Measurements from ENCODE around the gene PIGM. TPM values are rescaled to one million over a fixed set of nuclear protein-coding genes. Genes with fewer than 3 reads are reported as not detected.

Gene PIGM
- 1 to 10 TPM; 5.3 to 6.7 TPM for total RNA-seq
- 1 to 10 TPM; 1.3 to 3.6 TPM for polyA plus RNA-seq
- long read RNA-seq, donor 1, full-length matches to known transcripts, result 67 of 69 reads
- long read RNA-seq, donor 1, partial matches to known transcripts, result 0 of 69 reads
- long read RNA-seq, donor 1, other reads (novel, unspliced or antisense), result 2 of 69 reads
- long read RNA-seq, donor 2, full-length matches to known transcripts, result 11 of 11 reads
- long read RNA-seq, donor 2, partial matches to known transcripts, result 0 of 11 reads
- long read RNA-seq, donor 2, other reads (novel, unspliced or antisense), result 0 of 11 reads

DNA sequence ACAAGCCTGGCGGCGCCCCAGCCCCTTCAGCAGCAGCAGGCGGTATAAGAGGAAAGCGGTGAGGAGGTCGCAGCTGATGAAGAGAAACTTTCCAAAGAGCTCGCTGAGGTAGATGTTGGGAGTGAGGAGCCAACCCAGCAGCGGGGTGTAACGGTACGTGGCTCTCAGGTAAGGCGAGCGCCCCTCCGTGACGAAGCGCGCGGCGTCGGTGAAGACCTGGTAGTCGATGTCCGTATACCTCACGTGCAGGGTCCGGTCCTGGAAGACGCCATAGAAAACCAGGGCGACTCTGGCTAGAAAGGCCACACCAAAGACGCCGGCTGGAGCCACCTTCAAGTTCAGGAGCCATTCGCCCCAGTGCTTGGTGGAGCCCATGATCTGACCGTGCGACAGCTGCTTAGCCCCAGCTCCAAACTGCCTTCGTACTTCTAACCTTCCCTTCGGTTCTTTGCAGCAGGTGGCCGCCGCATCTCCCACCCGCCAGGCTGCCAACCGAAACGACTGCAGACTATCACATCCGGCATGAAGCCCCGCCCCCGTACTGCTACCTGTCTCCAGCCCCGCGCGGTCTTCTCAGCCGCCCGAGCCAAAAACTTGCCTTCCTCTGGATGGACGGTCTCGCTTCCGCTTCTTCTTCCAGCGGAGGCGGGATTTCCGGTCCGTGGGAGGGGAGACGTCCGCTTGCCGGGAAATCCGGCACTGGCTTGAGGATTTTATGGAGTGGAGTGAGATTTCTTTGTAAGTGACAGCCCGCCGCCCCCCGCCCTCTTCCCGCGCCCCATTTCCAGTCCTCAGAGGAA lies at the start of gene PIGM:
Gene PIGM, minus strand, starts transcription at position 626 of the 800 bp plus-strand sequence. Its CDS starts 251 bp downstream, at position 375.
- peak within 1 kb of the TSS; percentile 58 to 70 for H3K4me3 ChIP-seq (ENCODE audit: low read length in 2 of 2)
- H3K36me3 ChIP-seq (ENCODE audit: control insufficient read depth in 1 of 2, insufficient read depth in 2 of 2, low read length in 1 of 2), result no peaks in the 10 kb centered on the region
- H3K27me3 ChIP-seq (ENCODE audit: control insufficient read depth in 1 of 2, insufficient read depth in 2 of 2, low read length in 1 of 2), result no peaks in the 10 kb centered on the region
- 0% methylated on average over 60 of the region's 60 CpGs for WGBS, 2 donors
- peak within 1 kb of the TSS in 1 of 2 donors; percentile 31 for H3K27ac ChIP-seq (ENCODE audit: low read depth in 1 of 2, low read length in 2 of 2)
- no peaks in the 10 kb centered on the region for H3K9me3 ChIP-seq (ENCODE audit: control insufficient read depth, low read length)
- peaks cover 3 to 7% of the 10 kb centered on the region in 2 donors for H3K4me1 ChIP-seq (ENCODE audit: control insufficient read depth in 1 of 2, insufficient read depth in 2 of 2, low read length in 2 of 2)
- ATAC-seq (ENCODE audit: low FRiP score) (peak; percentile 96), DNase-seq (peak; percentile 95 to 97)
- intact Hi-C loops (cut with DNase I), result loop anchor here in 1 of 2 donors (5.0 kb wide), 1 partner anchor 249 kb away; the partner anchor contains the start of gene DUSP23

DNA sequence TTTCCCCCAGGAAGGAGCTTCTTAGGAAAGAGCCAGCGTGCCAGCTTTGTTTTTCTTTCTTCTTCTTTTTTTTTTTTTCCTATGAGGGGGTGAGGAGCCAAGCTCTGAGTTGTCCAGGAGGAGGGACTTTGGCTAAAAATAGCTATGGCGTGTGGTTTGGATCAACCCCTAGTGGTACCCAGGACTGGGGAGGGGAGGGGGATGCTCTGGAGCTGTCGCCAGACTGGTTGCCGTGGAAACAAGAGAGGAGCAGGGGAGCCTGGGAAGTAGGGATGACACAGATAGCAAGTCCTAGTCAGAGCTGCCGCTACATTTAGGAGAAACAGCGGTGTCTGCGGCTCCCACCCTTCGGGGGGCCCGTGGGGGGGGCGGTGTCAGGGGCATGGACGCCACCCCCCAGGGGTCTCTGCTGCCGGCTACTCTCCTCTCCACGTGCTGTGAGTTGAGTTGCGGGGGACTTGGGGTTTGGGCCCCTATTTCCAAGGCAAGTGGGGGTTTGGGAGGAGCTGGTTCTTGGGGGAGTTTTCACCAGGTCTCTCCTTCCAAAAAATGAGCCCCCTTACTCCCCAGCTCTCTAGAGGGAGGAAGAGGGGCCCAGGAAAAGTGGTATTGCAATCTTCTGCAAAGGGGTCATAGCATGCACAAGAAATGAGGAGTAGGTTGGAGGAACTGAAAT lies 49.6 kb upstream of the PIGM start, which contains the start of gene KCNJ9:
Gene KCNJ9, plus strand, starts transcription at position 278 of the 676 bp plus-strand sequence. CDS start 2,493 bp downstream, outside the sequence.
- intact Hi-C loops (cut with DNase I), result loop anchor here in 1 of 2 donors (5.0 kb wide), 1 partner anchor 34 kb away; no protein-coding TSS in a partner anchor
- Histone ChIP-seq H3K36me3 (ENCODE audit: control insufficient read depth in 1 of 2, insufficient read depth in 2 of 2, low read length in 1 of 2) (no peaks in the 10 kb centered on the region), H3K4me3 (ENCODE audit: low read length in 2 of 2) (no peak within 1 kb of the TSS), H3K27me3 (ENCODE audit: control insufficient read depth in 1 of 2, insufficient read depth in 2 of 2, low read length in 1 of 2) (no peaks in the 10 kb centered on the region), H3K4me1 (ENCODE audit: control insufficient read depth in 1 of 2, insufficient read depth in 2 of 2, low read length in 2 of 2) (peaks cover 0 to 3% of the 10 kb centered on the region in 2 donors), H3K9me3 (ENCODE audit: control insufficient read depth, low read length) (no peaks in the 10 kb centered on the region), H3K27ac (ENCODE audit: low read depth in 1 of 2, low read length in 2 of 2) (no peak within 1 kb of the TSS)
- ATAC-seq (ENCODE audit: low FRiP score), result peak; percentile 16
- DNase-seq, result no peak
- 11 to 13% methylated on average over 11 to 14 of the region's 14 CpGs for WGBS, 2 donors

DNA sequence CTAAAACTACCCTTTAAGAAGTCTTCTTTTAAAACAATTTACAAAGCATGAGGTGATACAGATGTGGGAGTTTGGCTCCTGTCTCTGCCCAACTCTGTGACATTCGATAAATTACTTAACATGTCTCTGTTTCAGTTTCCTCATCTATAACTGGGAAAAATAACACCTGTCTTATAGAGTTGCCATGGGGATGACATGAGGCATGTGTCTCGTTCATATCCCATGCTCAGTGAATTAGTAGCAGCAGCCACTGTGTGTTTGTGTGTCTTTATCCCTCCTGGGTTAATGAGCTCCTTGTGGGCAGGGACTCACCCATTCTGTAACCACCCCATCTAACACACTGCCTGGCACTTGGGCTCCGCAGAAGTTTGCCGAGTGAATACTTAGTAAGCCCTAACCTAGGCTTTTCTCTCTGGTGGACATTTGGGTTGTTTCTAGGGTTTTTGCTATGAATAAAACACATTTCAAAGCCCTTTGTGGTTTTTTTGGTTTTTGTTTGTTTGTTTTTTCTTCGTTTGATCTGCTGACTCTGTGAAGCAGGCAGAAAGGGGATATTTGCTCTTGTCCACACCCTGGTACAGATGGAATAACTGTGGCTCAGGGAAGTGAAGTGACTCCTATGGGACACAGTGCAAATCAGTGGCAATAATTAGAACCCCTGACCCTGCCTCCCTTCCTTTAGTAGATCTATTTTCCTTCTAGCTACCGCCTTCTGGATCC lies 48.8 kb upstream of the PIGM start:
- 71 to 74% methylated on average over 6 of the region's 6 CpGs for WGBS, 2 donors

DNA sequence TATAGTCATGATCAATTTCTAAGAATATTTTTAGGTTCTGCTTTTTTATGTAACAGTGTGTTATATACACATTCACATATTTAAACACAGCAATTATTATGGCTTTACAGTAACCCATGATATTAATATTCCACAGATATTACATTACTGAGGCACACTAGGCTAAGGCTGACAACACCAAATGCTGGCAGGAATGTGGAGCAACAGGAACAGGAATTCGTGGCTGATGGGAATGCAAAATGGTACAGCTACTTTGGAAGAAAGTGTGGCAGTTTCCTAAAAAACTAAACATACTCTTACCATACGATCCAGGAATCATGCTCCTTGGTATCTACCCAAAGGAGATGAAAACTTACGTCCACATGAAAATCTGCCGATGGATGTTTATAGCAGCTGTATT lies 47.7 kb upstream of the PIGM start:
- DNase-seq (no peak), ATAC-seq (ENCODE audit: low FRiP score) (no peak)
- Histone ChIP-seq H3K27me3 (ENCODE audit: control insufficient read depth in 1 of 2, insufficient read depth in 2 of 2, low read length in 1 of 2) (no peaks in the 10 kb centered on the region), H3K27ac (ENCODE audit: low read depth in 1 of 2, low read length in 2 of 2) (no peak overlapping the region), H3K9me3 (ENCODE audit: control insufficient read depth, low read length) (no peaks in the 10 kb centered on the region), H3K4me1 (ENCODE audit: control insufficient read depth in 1 of 2, insufficient read depth in 2 of 2, low read length in 2 of 2) (no peaks in the 10 kb centered on the region), H3K36me3 (ENCODE audit: control insufficient read depth in 1 of 2, insufficient read depth in 2 of 2, low read length in 1 of 2) (no peaks in the 10 kb centered on the region), H3K4me3 (ENCODE audit: low read length in 2 of 2) (no peak overlapping the region)
- intact Hi-C loops (cut with DNase I), result no loop called here
- 70 to 76% methylated on average over 4 of the region's 4 CpGs for WGBS, 2 donors

More for the DNA sequence above, 48.8 kb upstream of the PIGM start:
- Histone ChIP-seq H3K4me3 (ENCODE audit: low read length in 2 of 2) (no peak overlapping the region), H3K36me3 (ENCODE audit: control insufficient read depth in 1 of 2, insufficient read depth in 2 of 2, low read length in 1 of 2) (no peaks in the 10 kb centered on the region), H3K9me3 (ENCODE audit: control insufficient read depth, low read length) (no peaks in the 10 kb centered on the region), H3K27ac (ENCODE audit: low read depth in 1 of 2, low read length in 2 of 2) (no peak overlapping the region), H3K4me1 (ENCODE audit: control insufficient read depth in 1 of 2, insufficient read depth in 2 of 2, low read length in 2 of 2) (no peaks in the 10 kb centered on the region), H3K27me3 (ENCODE audit: control insufficient read depth in 1 of 2, insufficient read depth in 2 of 2, low read length in 1 of 2) (no peaks in the 10 kb centered on the region)
- DNase-seq (no peak), ATAC-seq (ENCODE audit: low FRiP score) (no peak)
- intact Hi-C loops (cut with DNase I), result loop anchor here in 1 of 2 donors (5.0 kb wide), 1 partner anchor 33 kb away; no protein-coding TSS in a partner anchor

DNA sequence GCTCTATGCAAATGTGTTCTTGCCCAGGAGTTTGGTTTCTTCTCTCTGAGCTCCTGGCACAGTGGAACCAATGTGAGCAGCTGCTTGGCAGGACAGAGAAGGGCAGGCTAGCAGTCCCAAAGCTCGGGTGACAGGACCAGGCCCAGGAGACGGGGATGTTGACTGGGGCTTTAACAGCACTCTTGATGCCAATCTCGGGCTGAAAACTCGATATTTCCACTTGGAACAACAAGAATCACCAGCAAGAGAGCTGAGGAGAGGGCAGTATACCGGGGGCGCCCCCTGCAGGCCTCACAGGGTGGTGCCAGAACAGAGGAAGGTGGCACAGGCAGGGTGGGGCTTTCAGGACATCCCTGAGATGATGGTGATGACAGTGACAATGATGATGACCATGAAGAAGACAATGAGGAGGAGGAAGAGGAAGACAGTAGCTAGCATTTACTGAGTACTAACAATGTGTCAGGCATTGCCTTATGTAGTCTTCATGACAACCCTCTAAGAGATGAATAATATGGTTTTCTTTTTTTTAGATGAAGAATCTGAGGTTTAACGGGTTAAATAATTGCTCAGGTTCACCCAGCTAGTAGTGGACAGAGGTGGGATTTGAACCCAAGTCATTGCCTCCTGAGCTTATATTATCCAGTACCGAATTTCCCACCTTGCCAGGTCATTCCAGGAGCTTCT lies 46.9 kb upstream of the PIGM start:
- no peaks in the 10 kb centered on the region for H3K27me3 ChIP-seq (ENCODE audit: control insufficient read depth in 1 of 2, insufficient read depth in 2 of 2, low read length in 1 of 2)
- H3K4me3 ChIP-seq (ENCODE audit: low read length in 2 of 2), result no peak overlapping the region
- intact Hi-C loops (cut with DNase I), result no loop called here
- H3K4me1 ChIP-seq (ENCODE audit: control insufficient read depth in 1 of 2, insufficient read depth in 2 of 2, low read length in 2 of 2), result no peaks in the 10 kb centered on the region
- H3K9me3 ChIP-seq (ENCODE audit: control insufficient read depth, low read length), result no peaks in the 10 kb centered on the region
- DNase-seq (no peak), ATAC-seq (ENCODE audit: low FRiP score) (no peak)
- no peaks in the 10 kb centered on the region for H3K36me3 ChIP-seq (ENCODE audit: control insufficient read depth in 1 of 2, insufficient read depth in 2 of 2, low read length in 1 of 2)
- WGBS, 2 donors, result 17 to 19% methylated on average over 8 of the region's 8 CpGs
- no peak overlapping the region for H3K27ac ChIP-seq (ENCODE audit: low read depth in 1 of 2, low read length in 2 of 2)

DNA sequence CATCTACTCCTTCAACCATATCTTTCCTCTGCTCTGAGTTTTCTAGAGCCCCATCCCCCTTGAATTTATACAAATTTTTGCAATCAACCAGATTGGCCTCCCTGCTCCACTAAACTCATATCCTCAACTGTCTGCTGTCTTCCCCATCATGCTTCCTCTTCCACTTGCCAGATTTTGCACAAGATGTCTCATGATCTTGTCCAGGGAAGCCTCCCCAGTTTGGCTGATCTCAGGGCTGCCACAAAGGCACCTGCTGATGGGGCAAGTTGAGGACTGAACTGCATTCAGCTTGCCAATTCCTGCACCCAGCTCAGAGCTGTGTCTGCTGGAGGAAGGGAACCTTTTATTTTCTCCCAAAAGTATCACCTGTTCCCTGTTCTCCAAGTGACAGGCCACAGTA lies 45.7 kb upstream of the PIGM start:
- no peaks in the 10 kb centered on the region for H3K9me3 ChIP-seq (ENCODE audit: control insufficient read depth, low read length)
- H3K27me3 ChIP-seq (ENCODE audit: control insufficient read depth in 1 of 2, insufficient read depth in 2 of 2, low read length in 1 of 2), result no peaks in the 10 kb centered on the region
- ATAC-seq (ENCODE audit: low FRiP score), result no peak
- no peaks in the 10 kb centered on the region for H3K36me3 ChIP-seq (ENCODE audit: control insufficient read depth in 1 of 2, insufficient read depth in 2 of 2, low read length in 1 of 2)
- intact Hi-C loops (cut with DNase I), result no loop called here
- H3K4me3 ChIP-seq (ENCODE audit: low read length in 2 of 2), result no peak overlapping the region
- no peak overlapping the region for H3K27ac ChIP-seq (ENCODE audit: low read depth in 1 of 2, low read length in 2 of 2)
- H3K4me1 ChIP-seq (ENCODE audit: control insufficient read depth in 1 of 2, insufficient read depth in 2 of 2, low read length in 2 of 2), result no peaks in the 10 kb centered on the region
- no peak for DNase-seq

DNA sequence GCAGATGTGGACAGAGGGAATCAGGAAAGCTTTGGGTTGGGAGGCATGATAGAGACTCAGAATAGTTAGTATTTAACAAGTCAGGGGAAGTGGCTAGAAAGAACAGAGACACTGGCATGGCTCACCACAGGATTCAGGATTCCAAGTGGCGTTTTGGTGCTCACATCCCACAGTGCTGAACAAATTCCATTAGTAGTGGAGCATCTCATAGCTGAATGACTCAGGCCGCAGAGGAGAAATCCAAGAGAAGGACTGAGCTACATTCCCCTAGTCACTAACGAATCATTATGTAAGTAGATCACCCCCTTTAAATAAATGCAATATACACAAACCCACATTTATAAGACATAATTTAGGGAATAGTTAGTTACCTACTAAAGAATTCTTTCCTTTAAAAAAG lies 44.5 kb upstream of the PIGM start:
- DNase-seq, result no peak
- ATAC-seq (ENCODE audit: low FRiP score), result no peak
- no peaks in the 10 kb centered on the region for H3K4me1 ChIP-seq (ENCODE audit: control insufficient read depth in 1 of 2, insufficient read depth in 2 of 2, low read length in 2 of 2)
- H3K4me3 ChIP-seq (ENCODE audit: low read length in 2 of 2), result no peak overlapping the region
- no peaks in the 10 kb centered on the region for H3K36me3 ChIP-seq (ENCODE audit: control insufficient read depth in 1 of 2, insufficient read depth in 2 of 2, low read length in 1 of 2)
- WGBS, 2 donors, result 79% methylated on average over 3 of the region's 3 CpGs
- no peak overlapping the region for H3K27ac ChIP-seq (ENCODE audit: low read depth in 1 of 2, low read length in 2 of 2)
- H3K27me3 ChIP-seq (ENCODE audit: control insufficient read depth in 1 of 2, insufficient read depth in 2 of 2, low read length in 1 of 2), result no peaks in the 10 kb centered on the region
- H3K9me3 ChIP-seq (ENCODE audit: control insufficient read depth, low read length), result no peaks in the 10 kb centered on the region
- intact Hi-C loops (cut with DNase I), result no loop called here

DNA sequence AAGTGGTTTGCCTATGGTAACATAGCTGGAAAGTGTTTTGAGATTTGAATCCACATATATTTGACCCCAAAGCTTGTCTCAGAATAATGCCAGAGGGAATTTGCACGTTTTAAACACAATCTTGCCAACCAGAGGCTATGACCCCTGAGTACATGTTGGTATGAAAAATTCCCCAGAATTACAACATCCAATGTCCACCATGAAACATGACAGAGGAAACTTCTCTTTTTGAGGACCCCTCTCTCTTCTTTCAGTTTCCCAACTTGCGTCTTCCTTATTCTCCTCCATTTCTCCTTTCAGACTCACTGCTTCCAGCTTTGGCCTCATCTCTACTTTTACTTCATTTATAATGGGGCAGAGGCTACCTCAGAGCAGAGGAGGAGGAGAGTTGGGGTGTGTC lies 44.0 kb upstream of the PIGM start:
- Histone ChIP-seq H3K9me3 (ENCODE audit: control insufficient read depth, low read length) (no peaks in the 10 kb centered on the region), H3K36me3 (ENCODE audit: control insufficient read depth in 1 of 2, insufficient read depth in 2 of 2, low read length in 1 of 2) (no peaks in the 10 kb centered on the region), H3K4me1 (ENCODE audit: control insufficient read depth in 1 of 2, insufficient read depth in 2 of 2, low read length in 2 of 2) (no peaks in the 10 kb centered on the region), H3K27ac (ENCODE audit: low read depth in 1 of 2, low read length in 2 of 2) (no peak overlapping the region), H3K4me3 (ENCODE audit: low read length in 2 of 2) (no peak overlapping the region), H3K27me3 (ENCODE audit: control insufficient read depth in 1 of 2, insufficient read depth in 2 of 2, low read length in 1 of 2) (no peaks in the 10 kb centered on the region)
- WGBS, 2 donors, result 51 to 61% methylated on average over 2 of the region's 2 CpGs
- ATAC-seq (ENCODE audit: low FRiP score), result no peak
- intact Hi-C loops (cut with DNase I), result no loop called here
- DNase-seq, result no peak

Data from aorta (tissue), 5 donors.